SW 1271 (cell line): ENCODE data around the gene UTRN.
A peak's percentile ranks its signal among the peaks of the same experiment; 100 is the strongest.

Source experiments
- DNase-seq, 2 experiments: peaks; one replicate each; lab custom pipeline; 2025; lab: John Stamatoyannopoulos, UW

The UTRN gene

DNA sequence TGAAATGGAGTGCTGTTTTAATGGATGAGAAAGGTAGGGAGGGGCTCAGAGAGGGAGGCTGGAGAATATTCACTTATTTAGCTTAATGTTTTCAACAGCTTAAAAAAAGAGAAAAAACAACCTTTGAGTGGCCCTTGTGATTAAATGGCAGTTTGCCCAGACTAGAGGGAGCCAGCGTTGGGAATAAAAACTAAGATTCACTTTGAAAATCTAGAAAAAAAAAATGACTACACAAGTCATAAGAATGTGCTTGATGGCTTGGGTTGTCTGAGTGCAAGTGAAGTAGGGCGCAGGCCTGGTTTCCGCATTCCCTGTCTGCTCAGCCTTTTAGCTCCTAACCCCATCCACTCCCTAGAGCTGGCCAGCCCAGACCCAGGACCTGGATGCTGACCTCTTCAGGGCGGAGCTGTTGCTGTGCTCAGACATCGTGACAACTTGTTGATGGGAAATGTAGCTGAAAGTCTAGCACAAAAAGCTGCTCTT lies 28.9 kb downstream of the UTRN start:
- DNase-seq = no peak

DNA sequence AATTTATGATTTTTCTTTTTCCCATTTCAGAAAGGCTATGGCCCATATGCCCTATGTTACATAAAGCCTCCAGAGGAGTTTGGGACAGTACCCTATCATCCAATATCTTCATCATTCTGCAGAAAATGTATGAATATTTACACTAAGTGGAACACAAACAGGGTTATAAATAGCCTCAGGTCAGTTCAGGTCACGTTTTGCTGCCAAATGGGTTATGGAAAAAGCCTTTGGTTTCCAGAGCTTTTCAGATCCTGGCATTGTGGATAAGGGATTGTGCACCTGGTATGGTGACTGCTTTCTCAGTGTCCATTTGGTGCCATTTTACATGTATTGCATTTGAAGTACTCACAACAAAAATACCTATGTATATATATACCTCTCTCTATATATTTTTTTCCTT lies 29.4 kb downstream of the UTRN start:
- no peak for DNase-seq

DNA sequence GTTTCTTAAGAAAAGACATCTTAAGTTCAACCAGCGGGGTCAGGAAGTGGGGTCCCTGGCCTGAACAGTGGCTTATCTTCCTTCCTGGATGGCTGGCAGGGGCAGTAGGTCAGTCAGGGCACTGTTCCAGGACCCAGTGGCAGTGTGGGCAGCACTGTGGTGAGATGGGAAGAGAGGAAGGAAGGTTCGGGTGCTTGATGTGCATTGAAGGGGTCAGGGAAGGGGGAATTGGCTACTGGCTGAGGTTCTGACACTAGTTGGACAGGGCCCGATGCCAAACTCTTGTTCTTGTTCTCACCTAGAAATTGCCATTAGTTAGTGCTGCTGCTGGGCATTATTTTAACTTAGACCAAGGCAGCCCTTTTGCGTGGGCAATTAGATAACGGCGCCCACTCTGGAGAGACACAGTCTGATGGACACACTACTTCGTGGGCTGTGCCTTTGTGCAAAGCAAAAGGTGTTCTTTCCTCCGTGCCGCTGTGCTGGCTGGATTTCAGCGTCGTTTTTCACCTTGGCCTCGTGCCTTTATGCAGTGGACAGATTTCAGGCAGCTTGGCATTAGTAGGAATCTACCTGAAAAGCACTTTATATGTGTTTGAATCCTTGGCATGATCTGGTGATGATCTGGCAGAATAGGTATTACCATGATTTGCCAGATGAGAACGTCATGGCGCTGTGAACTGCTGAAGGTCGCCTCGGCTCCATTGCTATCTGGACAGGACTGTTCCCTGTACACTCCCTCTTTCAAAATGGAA lies 30.3 kb downstream of the UTRN start:
- DNase-seq = no peak

DNA sequence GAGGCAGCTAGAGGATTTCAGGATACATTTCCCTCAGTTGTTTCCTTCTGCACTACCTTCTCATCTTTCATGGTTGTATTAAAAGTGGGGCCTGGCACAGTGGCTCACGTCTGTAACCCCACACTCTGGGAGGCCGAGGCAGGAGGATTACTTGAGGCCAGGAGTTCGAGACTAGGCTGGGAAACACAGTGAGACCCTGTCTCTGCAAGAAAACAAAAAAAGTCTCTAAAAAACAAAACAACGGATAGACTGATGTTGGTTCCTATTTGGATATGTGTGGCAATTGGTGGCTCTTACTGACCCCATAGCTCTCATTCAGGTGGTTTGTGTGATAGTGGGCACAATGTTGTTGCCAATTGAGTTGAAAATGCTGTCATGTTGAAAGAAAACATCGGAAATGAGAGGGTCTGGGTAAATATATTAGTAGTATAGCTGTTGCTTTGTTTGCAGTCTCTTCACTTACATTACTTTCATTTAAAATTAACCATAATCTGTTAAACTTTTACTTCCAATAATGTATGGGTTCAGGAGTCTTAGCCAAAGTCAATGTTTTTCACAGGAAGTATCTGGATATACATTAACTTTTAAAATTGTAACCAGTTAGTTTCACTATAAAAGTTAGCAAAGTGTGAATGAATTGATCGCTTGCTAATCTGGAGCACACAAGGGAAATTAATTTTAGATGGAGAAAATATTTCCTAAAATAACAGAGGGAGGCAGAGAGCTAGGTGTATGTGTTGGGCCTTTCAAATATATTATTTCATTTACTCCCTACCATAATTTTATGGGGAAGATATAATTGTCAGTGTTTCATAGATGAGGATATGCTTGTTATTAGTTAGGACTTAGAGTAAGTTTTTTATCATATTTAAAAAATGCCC lies 31.1 kb downstream of the UTRN start:
- DNase-seq = no peak

DNA sequence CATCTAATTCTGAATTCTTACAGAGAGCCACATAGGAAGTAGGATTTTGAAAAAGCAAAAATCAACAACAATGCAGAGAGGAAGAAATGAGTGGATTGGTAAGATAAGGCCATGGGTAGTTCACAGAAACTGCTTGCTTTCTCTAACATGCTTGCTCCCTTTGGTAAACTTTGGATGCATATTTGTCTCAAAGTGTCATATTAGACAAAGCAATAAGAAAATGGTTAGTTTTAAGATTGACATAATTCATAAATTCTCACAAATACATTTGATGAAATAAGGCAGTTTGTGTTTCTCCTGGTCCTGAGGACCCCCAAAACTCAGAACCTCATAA lies 31.7 kb downstream of the UTRN start:
- DNase-seq = no peak

DNA sequence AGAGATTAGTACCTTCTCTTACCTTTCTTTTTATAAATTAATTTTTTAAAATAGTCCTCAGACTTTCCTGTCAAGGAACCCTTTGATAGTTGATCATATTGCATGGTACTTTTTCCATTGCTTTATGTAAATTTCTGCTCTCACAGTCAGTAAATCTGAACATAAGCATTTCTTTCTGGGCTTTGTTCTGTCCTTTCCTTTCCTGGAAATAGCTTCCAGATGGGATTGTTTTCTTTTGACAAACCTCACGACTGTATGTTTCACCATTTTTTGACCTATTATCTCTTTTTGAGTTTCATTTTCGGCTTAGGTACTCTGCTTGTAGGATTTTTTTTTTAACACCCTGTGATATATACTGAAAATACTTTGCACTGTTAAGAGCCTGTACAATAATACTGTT lies 32.6 kb downstream of the UTRN start:
- DNase-seq = no peak

DNA sequence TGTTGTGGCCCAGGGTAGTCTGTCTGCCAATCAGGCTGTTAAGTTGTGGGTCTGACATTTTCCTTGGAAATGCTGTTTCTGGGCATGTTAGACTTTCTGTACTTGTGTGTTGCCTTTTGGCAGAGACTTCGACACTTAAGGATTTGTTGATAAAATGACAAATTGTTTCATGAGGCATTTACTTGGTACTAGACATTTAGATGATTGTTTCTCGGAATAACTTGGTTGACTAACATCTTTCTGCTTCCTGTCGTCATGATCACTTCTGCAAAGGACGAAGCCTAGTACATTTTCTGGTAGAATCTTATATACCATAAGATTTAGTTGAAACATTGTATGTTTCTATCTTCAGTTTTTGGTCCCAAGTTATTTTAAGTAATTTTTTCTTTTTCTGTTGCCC lies 34.1 kb downstream of the UTRN start:
- DNase-seq = no peak

DNA sequence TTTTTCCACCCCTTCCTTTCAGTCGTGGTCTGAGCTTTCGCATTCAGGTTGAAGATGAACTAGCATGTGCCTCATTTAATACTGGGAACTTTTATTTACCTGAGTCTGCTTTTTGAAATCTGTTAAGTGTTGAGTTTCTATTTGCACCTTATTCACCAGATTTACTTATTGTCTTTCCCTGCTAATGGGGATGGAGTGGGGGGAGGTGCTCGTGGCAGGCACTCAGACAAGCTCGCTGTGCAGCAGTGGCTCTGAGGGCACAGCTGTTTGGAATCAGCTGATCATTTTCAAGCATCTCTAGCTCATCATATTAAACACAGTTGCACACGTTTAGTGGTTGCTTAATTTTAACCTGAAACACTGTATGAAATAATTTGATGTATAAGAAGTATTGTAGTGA lies 35.6 kb downstream of the UTRN start:
- DNase-seq = no peak

DNA sequence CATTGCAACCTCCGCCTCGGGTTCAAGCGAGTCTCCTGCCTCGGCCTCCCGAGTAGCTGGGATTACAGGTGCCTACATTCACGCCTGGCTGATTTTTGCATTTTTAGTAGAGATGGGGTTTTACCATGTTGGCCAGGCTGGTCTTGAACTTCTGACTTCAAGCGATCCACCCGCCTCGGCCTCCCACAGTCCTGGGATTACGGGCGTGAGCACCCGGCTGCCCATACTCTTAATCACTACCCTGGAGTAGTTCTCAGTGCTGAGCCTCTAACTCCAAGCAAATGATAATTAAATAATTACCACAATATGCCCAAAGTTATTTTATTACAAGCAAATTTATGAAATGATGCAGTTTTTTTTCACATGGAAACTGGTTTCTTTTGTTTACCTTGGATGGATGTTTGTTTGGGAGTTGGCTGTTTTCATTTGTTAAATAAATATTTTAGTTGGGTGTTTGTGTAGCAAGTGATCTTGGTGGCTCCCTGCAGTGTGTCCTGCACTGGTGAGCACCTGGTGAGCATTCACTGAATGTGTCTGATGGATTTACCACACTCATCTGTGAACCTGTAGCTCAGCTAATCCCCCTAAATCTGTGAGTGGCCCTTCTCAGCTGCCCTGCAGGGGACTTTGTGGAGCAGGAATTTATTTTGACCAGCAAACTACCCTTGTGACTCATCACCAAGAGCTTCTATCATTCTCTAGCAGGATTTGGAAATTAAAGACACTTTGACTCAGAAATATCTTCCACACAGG lies 36.9 kb downstream of the UTRN start:
- DNase-seq = peak in 1 of 2 experiments; percentile 12

DNA sequence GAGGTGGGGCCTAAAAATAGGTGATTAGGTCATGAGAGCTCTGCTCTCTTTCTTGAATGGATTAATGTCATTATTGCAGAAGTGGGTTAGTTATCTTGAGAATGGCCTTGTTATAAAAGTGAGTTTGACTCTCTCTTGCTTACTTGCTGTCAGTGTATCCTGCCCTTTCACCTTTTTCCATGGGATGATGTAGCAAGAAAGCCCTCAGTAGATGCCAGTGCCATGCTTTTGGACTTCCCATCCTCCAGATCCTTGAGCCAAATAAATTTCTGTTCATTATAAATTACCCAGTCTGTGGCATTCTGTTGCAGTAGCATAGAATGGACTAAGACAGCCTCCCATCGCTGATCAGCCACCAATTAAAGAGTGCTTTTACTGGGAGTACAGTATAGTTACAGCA lies 40.1 kb downstream of the UTRN start:
- no peak for DNase-seq

DNA sequence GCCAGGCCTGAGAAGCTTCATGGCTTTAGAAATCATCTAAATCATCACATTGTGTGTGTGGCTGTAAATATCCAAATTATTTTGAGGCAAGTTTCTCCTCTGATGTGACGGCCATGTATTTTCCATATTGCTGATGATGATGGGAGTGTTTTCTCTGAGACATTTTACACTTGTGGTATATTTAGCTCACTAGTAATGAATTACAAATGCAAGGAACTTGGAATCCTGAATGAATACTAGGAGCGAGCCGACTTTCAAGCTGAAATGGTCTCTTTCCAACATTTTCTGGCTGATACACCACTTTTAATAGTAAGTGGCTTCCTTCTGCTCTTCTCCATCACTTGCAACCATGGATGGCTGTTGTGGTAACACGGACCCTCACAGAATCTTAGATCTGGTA lies 41.3 kb downstream of the UTRN start:
- DNase-seq = no peak

DNA sequence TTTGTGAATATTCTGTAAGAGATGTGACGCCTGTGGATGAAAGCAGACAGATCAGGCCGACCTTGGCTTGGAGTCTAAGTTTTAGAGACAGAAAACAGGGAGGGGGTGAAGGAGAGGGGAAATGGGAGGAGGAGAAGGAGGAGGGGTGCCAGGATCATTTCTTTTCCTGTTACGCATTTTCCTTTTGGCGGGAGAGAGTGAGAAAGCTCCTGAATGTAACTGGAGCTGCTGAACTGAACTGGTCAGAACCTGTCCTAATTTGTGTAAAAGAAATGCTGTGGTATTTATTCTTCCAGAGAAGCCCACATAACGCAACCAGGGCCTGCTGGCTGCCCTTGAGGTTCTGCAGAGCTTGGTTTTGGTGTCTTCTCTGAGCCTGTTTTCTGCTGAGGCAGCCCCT lies 41.9 kb downstream of the UTRN start:
- DNase-seq = no peak

DNA sequence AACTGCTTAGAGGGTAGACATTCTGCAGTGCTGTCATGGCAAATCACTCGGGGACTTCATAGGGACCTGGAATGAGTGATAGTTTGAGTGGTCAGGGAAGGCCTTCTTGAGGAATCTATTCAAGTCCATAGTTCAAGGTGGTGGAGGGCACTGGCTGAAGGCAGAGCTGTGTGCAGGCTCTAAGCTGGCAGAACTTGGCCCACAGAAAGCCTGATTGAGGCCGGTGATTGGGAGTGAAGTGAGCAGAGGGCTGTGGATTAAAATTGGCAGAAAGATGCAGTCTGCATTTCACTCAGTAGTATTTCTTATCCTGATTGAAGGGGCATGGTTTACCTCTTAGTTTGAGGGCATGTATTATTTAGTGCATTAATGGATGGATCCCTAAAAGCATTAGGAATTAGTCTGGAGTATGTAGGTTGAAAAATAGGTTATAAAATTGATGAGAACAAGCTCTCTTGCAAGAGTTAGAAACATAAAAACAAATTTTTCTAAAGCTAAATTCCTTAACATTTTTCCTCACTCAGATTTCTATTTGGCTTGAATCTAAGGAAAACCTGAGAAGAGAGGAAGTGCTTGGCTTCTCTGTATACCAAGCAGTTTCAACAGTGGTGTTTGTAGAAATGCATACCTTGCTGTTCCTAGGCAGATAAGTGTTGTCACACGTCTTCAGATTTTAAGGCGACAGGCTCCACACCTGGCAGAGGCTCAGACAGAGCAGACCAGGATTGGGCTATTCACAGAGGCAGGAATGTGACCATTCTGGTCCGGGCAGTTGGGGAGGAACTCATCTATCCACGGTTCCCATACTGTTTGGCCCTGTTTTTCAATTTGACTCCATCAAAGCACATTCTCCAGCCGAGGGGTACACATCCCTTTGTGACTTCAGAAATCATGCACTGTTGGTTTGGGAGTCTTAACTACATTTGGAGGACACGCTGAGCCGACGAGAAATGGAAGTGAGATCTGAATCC lies 45.2 kb downstream of the UTRN start:
- DNase-seq = no peak

DNA sequence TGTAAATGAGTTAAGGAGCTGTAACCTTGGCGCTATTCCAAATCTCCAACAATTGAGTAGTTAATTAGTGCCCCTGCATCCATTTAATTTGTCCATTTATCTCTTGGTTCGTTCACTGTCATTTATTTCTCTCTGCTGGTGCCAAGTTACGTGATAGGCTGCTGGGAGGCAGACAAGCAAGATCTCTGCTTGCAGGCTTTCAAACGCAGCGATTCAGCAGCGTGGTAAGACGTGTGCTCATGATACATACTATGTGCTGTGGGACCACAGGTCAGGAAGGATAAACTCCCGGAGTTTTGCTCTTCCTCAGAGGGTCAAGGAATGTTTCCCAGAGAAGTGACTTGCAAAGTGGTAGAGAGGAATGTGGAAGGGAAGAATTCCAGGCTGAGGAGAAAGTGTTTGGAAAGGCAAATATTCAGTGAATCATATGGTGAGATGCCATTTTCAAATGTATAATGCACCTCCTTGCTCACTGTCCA lies 46.4 kb downstream of the UTRN start:
- DNase-seq = peak in 1 of 2 experiments; percentile 15

DNA sequence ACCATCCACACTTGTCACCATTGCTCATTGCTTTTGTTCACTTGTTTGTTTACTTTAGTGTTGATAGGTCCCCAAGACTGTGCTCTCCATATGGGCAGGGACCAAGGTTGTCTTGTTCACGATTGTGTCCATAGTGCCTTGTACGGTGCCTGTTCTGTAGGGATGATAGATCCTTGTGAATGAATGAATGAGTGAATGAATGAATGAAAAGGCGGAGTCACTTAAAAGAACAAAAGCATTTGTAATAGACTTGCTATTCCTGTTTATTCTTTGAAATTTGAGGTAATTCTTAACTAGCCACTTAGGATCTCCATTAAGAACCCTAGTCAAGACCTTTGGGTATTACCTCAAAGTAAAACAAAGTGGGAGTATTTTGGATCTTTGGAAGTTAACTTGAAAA lies 47.0 kb downstream of the UTRN start:
- DNase-seq = no peak

DNA sequence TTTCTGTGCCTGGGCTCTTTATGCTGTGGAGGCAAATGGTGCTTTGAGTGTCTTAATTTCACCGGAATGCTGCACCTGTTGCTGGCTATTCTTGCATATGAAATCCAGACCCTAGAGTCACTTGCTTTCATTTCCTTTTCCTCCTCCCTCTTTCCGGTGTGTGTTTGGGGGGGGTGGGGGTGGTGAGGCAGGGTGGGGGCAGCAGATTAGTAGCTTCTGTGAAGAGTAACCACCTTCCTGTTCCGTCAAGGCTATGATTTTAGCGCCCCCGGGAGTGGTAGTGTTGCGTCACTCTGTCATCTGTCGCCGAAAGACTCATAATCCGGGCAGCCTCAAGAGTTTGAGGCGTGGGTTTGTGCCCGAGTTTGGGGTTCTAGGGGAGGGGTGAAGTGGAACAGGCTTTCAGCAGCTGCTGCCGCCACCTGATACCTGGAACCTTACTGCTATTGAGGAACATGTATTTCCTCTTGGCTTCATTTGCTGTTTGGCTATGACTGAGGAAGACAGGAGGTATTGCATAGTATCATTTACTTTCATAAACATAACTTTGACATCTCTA lies 49.1 kb downstream of the UTRN start:
- DNase-seq = no peak
